Left lung (tissue), 10 donors: ENCODE measurements around the gene ARFGAP1. TPM values are rescaled to one million over a fixed set of nuclear protein-coding genes. Genes with fewer than 3 reads are reported as not detected.

Experiments used
- ATAC-seq: fragments of 200-7000 bp; cut with Tn5 transposase; one replicate; pipeline ENCODE4 v1.9.1; 2020; ENCODE audit warnings: moderate library complexity
- DNase-seq, 4 donors: peaks; one replicate each; pipeline ENCODE4 v3.0.0-alpha.2; 2013 to 2020
- H3K27ac ChIP-seq, 2 donors: fragments of 200-600 bp; sonication (generic) in 1 of 2; one replicate each; pipeline versions ENCODE4 v1.5.0 to v1.8.0; 2020 to 2021
- H3K27me3 ChIP-seq, 2 donors: fragments of 200-600 bp; sonication (generic) in 1 of 2; one replicate each; pipeline versions ENCODE4 v1.5.0 to v1.8.0; 2020 to 2021
- H3K36me3 ChIP-seq, 2 donors: fragments of 200-600 bp; sonication (generic) in 1 of 2; one replicate each; pipeline versions ENCODE4 v1.5.0 to v1.8.0; 2020 to 2021
- H3K4me1 ChIP-seq, 2 donors: fragments of 200-600 bp; one replicate each; pipeline ENCODE4 v1.8.0; 2021
- H3K4me3 ChIP-seq, 2 donors: fragments of 200-600 bp; sonication (generic) in 1 of 2; one replicate each; pipeline versions ENCODE4 v1.5.0 to v1.8.0; 2020 to 2021; ENCODE audit warnings: mild to moderate bottlenecking in 1 of 2
- H3K9me3 ChIP-seq, 2 donors: fragments of 200-600 bp; sonication (generic) in 1 of 2; one replicate each; pipeline versions ENCODE4 v1.5.0 to v1.8.0; 2020 to 2021
- CTCF ChIP-seq, 2 donors: fragments of 200-600 bp; sonication (generic) in 1 of 2; IDR thresholded peaks; one replicate each; pipeline versions ENCODE4 v1.5.0 to v1.8.0; 2021; ENCODE audit warnings: antibody characterized with exemption in 2 of 2
- intact Hi-C, 2 donors: fragments of 100-400 bp; cut with DNase I; formaldehyde crosslinking; loops; one replicate each; pipeline versions ENCODE4 v1.11.2 to v1.14.2; 2022
- polyA plus RNA-seq, 6 donors: library from polyadenylated mRNA; unstranded; fragments of 120-200 nt; gene quantifications; one replicate each; pipeline ENCODE4 v1.2.1, GENCODE V29; 2013; ENCODE audit not compliant: insufficient read length in 6 of 6
- total RNA-seq, 2 donors: library from RNA; stranded (reverse); fragmentation: NEBNext Ultra II Directional; extraction: Animal tissue kit (Norgen Biotek cat#: 25700); gene quantifications; one replicate each; pipeline ENCODE4 v1.2.1, GENCODE V29; 2021
- donor health status: DM: no; HTN: yes; CAD: no.
- donor health status: DM: no; HTN: no; CAD: no.

Gene ARFGAP1
- total and polyA plus RNA-seq, 8 donors: 53.1 to 87.5 (median 70.2) TPM

- Histone ChIP-seq H3K4me1 (no peaks in the 10 kb centered on the region), H3K27me3 (peaks cover 0 to 61% of the 10 kb centered on the region in 2 donors), H3K4me3 (no peak overlapping the region), H3K36me3 (no peaks in the 10 kb centered on the region), H3K27ac (no peak overlapping the region), H3K9me3 (peaks cover 0 to 7% of the 10 kb centered on the region in 2 donors)
- intact Hi-C loops: no loop called here
- DNase-seq (peak in 2 of 4 donors; percentile 8 to 22), ATAC-seq (no peak)
- TF ChIP-seq CTCF (IDR thresholded peaks at IDR 0.05): no peak
Observed at GRCh38 chr20:63323357-63323981, 50.9 kb downstream of the ARFGAP1 start.

- Histone ChIP-seq H3K9me3 (peaks cover 0 to 7% of the 10 kb centered on the region in 2 donors), H3K4me3 (no peak overlapping the region), H3K36me3 (no peaks in the 10 kb centered on the region), H3K27me3 (peaks cover 0 to 60% of the 10 kb centered on the region in 2 donors), H3K27ac (no peak overlapping the region), H3K4me1 (no peaks in the 10 kb centered on the region)
- DNase-seq (peak in 2 of 4 donors; percentile 13 to 43), ATAC-seq (no peak)
- TF ChIP-seq CTCF (IDR thresholded peaks at IDR 0.05): no peak
- intact Hi-C loops: no loop called here
Observed at GRCh38 chr20:63325021-63325471, 52.4 kb downstream of the ARFGAP1 start.

GRCh38 chr20:63325554-63326313 is 53.1 kb downstream of the ARFGAP1 start:
- intact Hi-C loops: no loop called here

GRCh38 chr20:63326314-63327230 is 54.0 kb downstream of the ARFGAP1 start:
- Histone ChIP-seq H3K27me3 (peaks cover 0 to 61% of the 10 kb centered on the region in 2 donors), H3K9me3 (peaks cover 0 to 8% of the 10 kb centered on the region in 2 donors), H3K4me1 (no peaks in the 10 kb centered on the region), H3K27ac (peak overlapping the region in 1 of 2 donors; percentile 70), H3K4me3 (no peak overlapping the region), H3K36me3 (no peaks in the 10 kb centered on the region)
- no peak for TF ChIP-seq CTCF (IDR thresholded peaks at IDR 0.05)
- intact Hi-C loops: no loop called here
- DNase-seq: peak in 1 of 4 donors; percentile 47
- ATAC-seq: no peak

More at GRCh38 chr20:63325554-63326313, 53.1 kb downstream of the ARFGAP1 start:
- Histone ChIP-seq H3K9me3 (peaks cover 0 to 7% of the 10 kb centered on the region in 2 donors), H3K4me3 (no peak overlapping the region), H3K27ac (no peak overlapping the region), H3K4me1 (no peaks in the 10 kb centered on the region), H3K27me3 (peaks cover 0 to 60% of the 10 kb centered on the region in 2 donors), H3K36me3 (no peaks in the 10 kb centered on the region)
- ATAC-seq: no peak
- no peak for TF ChIP-seq CTCF (IDR thresholded peaks at IDR 0.05)
- peak in 1 of 4 donors; percentile 29 for DNase-seq
